Measurements from ENCODE around the gene CDC40.

DNA sequence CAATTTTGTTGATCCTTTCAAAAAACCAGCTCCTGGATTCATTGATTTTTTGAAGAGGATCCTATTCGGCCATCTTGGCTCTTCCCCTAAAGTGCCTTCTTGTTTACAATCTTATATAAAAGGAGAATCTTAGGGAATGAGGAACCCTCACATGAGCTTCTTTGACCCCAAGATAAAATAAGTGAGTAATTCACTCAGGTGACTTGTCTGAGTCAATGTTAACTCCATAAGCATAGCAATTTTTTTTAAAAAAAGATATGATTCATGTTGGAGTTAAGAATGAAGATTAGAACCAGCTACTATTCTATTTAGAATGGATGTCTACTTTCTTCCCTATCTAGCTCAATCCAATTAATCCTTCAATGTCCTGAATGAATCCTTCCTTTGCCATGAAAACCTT is 21.7 kb upstream of the CDC40 start:
- TF ChIP-seq, protein P1, sequence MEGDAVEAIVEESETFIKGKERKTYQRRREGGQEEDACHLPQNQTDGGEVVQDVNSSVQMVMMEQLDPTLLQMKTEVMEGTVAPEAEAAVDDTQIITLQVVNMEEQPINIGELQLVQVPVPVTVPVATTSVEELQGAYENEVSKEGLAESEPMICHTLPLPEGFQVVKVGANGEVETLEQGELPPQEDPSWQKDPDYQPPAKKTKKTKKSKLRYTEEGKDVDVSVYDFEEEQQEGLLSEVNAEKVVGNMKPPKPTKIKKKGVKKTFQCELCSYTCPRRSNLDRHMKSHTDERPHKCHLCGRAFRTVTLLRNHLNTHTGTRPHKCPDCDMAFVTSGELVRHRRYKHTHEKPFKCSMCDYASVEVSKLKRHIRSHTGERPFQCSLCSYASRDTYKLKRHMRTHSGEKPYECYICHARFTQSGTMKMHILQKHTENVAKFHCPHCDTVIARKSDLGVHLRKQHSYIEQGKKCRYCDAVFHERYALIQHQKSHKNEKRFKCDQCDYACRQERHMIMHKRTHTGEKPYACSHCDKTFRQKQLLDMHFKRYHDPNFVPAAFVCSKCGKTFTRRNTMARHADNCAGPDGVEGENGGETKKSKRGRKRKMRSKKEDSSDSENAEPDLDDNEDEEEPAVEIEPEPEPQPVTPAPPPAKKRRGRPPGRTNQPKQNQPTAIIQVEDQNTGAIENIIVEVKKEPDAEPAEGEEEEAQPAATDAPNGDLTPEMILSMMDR (IDR thresholded peaks at IDR 0.05), result no peak
- no peak for TF ChIP-seq POLR2A (IDR thresholded peaks at IDR 0.05)

Data from Peyer's patch (tissue), 4 donors.